Breast epithelium (tissue), 3 donors: ENCODE data around the gene TTBK1.

Experiments used
- CTCF ChIP-seq, 3 donors: fragments of 450-650 bp; IDR thresholded peaks; one replicate each; pipeline ENCODE4 v1.5.1; 2016 to 2017; ENCODE audit warnings: antibody characterized with exemption in 3 of 3, mild to moderate bottlenecking in 3 of 3, moderate library complexity in 3 of 3
- POLR2A ChIP-seq: fragments of 450-650 bp; IDR thresholded peaks from one replicate; pipeline ENCODE4 v1.6.1; 2016; ENCODE audit warnings: antibody characterized with exemption, mild to moderate bottlenecking, moderate library complexity
- POLR2AphosphoS5 ChIP-seq, 3 donors: sonication (generic); formaldehyde crosslinking; IDR thresholded peaks; one replicate each; pipeline ENCODE4 v1.6.1; 2017; ENCODE audit warnings: antibody characterized with exemption in 3 of 3

- TF ChIP-seq CTCF (IDR thresholded peaks at IDR 0.05) (no peak), POLR2AphosphoS5 (IDR thresholded peaks at IDR 0.05) (no peak), POLR2A (no peak)
Observed at GRCh38 chr6:43277306-43277642, 34.0 kb downstream of the TTBK1 start.
